ENCODE data around the gene G6PD.

The G6PD gene

GRCh38 chrX:154508384-154508745, 38.3 kb downstream of the G6PD start (continued):
- TF ChIP-seq TSHZ2 (CRISPR knock-in tag; IDR thresholded peaks at IDR 0.05) (no peak), TCF4 (CRISPR knock-in tag; IDR thresholded peaks at IDR 0.05; ENCODE audit: borderline replicate concordance) (no peak), ZNF70 (CRISPR knock-in tag; IDR thresholded peaks at IDR 0.05) (no peak)

- ATAC-seq = no peak
- TF ChIP-seq ISL1 (CRISPR knock-in tag; IDR thresholded peaks at IDR 0.05) (no peak), ZFP30 (CRISPR knock-in tag; IDR thresholded peaks at IDR 0.05) (no peak), BACH2 (CRISPR knock-in tag; IDR thresholded peaks at IDR 0.05; ENCODE audit: borderline replicate concordance) (no peak), ESRRG (CRISPR knock-in tag; IDR thresholded peaks at IDR 0.05) (no peak), GLIS3 (CRISPR knock-in tag; IDR thresholded peaks at IDR 0.05) (no peak), CREB5 (CRISPR knock-in tag; IDR thresholded peaks at IDR 0.05; ENCODE audit: low read depth) (no peak), TOX (CRISPR knock-in tag; IDR thresholded peaks at IDR 0.05; ENCODE audit: borderline replicate concordance) (no peak), ZNF70 (CRISPR knock-in tag; IDR thresholded peaks at IDR 0.05) (no peak), RARB (CRISPR knock-in tag; IDR thresholded peaks at IDR 0.05) (no peak), TSHZ2 (CRISPR knock-in tag; IDR thresholded peaks at IDR 0.05) (no peak), ZNF565 (CRISPR knock-in tag; conservative IDR thresholded peaks at IDR 0.05; ENCODE audit: low read depth) (no peak), PATZ1 (CRISPR knock-in tag; IDR thresholded peaks at IDR 0.05; ENCODE audit: borderline replicate concordance) (no peak), PPARA (CRISPR knock-in tag; IDR thresholded peaks at IDR 0.05; ENCODE audit: borderline replicate concordance) (no peak), ARNTL (CRISPR knock-in tag; IDR thresholded peaks at IDR 0.05; ENCODE audit: borderline replicate concordance, low read depth) (no peak), CSDC2 (CRISPR knock-in tag; IDR thresholded peaks at IDR 0.05) (no peak), ZC3H10 (CRISPR knock-in tag; IDR thresholded peaks at IDR 0.05) (no peak)
These were observed 38.8 kb downstream of the G6PD start for GRCh38 chrX:154507673-154508383.

GRCh38 chrX:154506483-154507332, 39.9 kb downstream of the G6PD start:
- ATAC-seq = no peak
- TF ChIP-seq TSHZ2 (CRISPR knock-in tag; IDR thresholded peaks at IDR 0.05) (no peak), PATZ1 (CRISPR knock-in tag; IDR thresholded peaks at IDR 0.05; ENCODE audit: borderline replicate concordance) (no peak), OSR1 (CRISPR knock-in tag; IDR thresholded peaks at IDR 0.05) (no peak), ZNF565 (CRISPR knock-in tag; conservative IDR thresholded peaks at IDR 0.05; ENCODE audit: low read depth) (no peak), BACH2 (CRISPR knock-in tag; IDR thresholded peaks at IDR 0.05; ENCODE audit: borderline replicate concordance) (no peak), GLIS3 (CRISPR knock-in tag; IDR thresholded peaks at IDR 0.05) (no peak), TOX (CRISPR knock-in tag; IDR thresholded peaks at IDR 0.05; ENCODE audit: borderline replicate concordance) (no peak), ARNTL (CRISPR knock-in tag; IDR thresholded peaks at IDR 0.05; ENCODE audit: borderline replicate concordance, low read depth) (no peak), CREB5 (CRISPR knock-in tag; IDR thresholded peaks at IDR 0.05; ENCODE audit: low read depth) (no peak)

All from SK-N-SH treated with all-trans-retinoic acid at 6 μM for 48 hours (cell line).